ENCODE measurements around the gene SCUBE3.

SCUBE3 gene

GRCh38 chr6:35185971-35186370 lies 27.8 kb upstream of the SCUBE3 start:
- DNase-seq (ENCODE audit: low read depth) = no peak
- no peak for TF ChIP-seq CTCF (conservative IDR thresholded peaks at IDR 0.05; ENCODE audit: low read depth, low read length)
- no peak overlapping the region for H3K4me3 ChIP-seq (ENCODE audit: low read length)

- no peak for TF ChIP-seq CTCF (conservative IDR thresholded peaks at IDR 0.05; ENCODE audit: low read depth, low read length)
- H3K4me3 ChIP-seq (ENCODE audit: low read length) = no peak overlapping the region
- no peak for DNase-seq (ENCODE audit: low read depth)
Measured at GRCh38 chr6:35186571-35186970, 27.2 kb upstream of the SCUBE3 start.

GRCh38 chr6:35188886-35189285 lies 24.9 kb upstream of the SCUBE3 start:
- H3K4me3 ChIP-seq (ENCODE audit: low read length) = no peak overlapping the region
- DNase-seq (ENCODE audit: low read depth) = no peak
- TF ChIP-seq CTCF (conservative IDR thresholded peaks at IDR 0.05; ENCODE audit: low read depth, low read length) = no peak

- TF ChIP-seq CTCF (conservative IDR thresholded peaks at IDR 0.05; ENCODE audit: low read depth, low read length) = no peak
- H3K4me3 ChIP-seq (ENCODE audit: low read length) = no peak overlapping the region
- DNase-seq (ENCODE audit: low read depth) = no peak
Measured at GRCh38 chr6:35190306-35190705, 23.4 kb upstream of the SCUBE3 start.

GRCh38 chr6:35191889-35192288 lies 21.9 kb upstream of the SCUBE3 start:
- DNase-seq (ENCODE audit: low read depth) = no peak
- TF ChIP-seq CTCF (conservative IDR thresholded peaks at IDR 0.05; ENCODE audit: low read depth, low read length) = no peak
- no peak overlapping the region for H3K4me3 ChIP-seq (ENCODE audit: low read length)

GRCh38 chr6:35192301-35192860 lies 21.4 kb upstream of the SCUBE3 start:
- TF ChIP-seq CTCF (conservative IDR thresholded peaks at IDR 0.05; ENCODE audit: low read depth, low read length) = no peak
- DNase-seq (ENCODE audit: low read depth) = no peak

GRCh38 chr6:35194390-35194789 lies 19.4 kb upstream of the SCUBE3 start:
- no peak overlapping the region for H3K4me3 ChIP-seq (ENCODE audit: low read length)
- DNase-seq (ENCODE audit: low read depth) = no peak
- TF ChIP-seq CTCF (conservative IDR thresholded peaks at IDR 0.05; ENCODE audit: low read depth, low read length) = no peak

More at GRCh38 chr6:35192301-35192860, 21.4 kb upstream of the SCUBE3 start:
- H3K4me3 ChIP-seq (ENCODE audit: low read length) = no peak overlapping the region
